Activated gamma-delta T cell (primary cell): Measurements from ENCODE around the gene L3MBTL3.

Experiments
- DNase-seq: peaks from one replicate; lab custom pipeline; 2025; lab: John Stamatoyannopoulos, UW
- total RNA-seq, 2 donors: gene quantifications; one replicate each; lab custom pipeline; 2026; lab: John Stamatoyannopoulos, UW

Gene L3MBTL3
- 45.8 to 52.7 reads per million in 2 donors for total RNA-seq

- DNase-seq: peak; percentile 77
These were observed at the start of gene L3MBTL3 for GRCh38 chr6:130018292-130018743. TSS of gene L3MBTL3 (plus strand) at chr6:130018581. CDS start at chr6:130042700, 24,119 bp downstream.

GRCh38 chr6:129969064-129969463 lies 49.3 kb upstream of the L3MBTL3 start:
- DNase-seq: no peak

- DNase-seq: no peak
These were observed 42.3 kb upstream of the L3MBTL3 start for GRCh38 chr6:129976110-129976509.

GRCh38 chr6:129978148-129978916 lies 40.0 kb upstream of the L3MBTL3 start:
- no peak for DNase-seq

GRCh38 chr6:129980821-129981220 lies 37.6 kb upstream of the L3MBTL3 start:
- no peak for DNase-seq

- DNase-seq: no peak
These were observed 36.8 kb upstream of the L3MBTL3 start for GRCh38 chr6:129981598-129981997.

GRCh38 chr6:129989396-129989795 lies 29.0 kb upstream of the L3MBTL3 start:
- no peak for DNase-seq

- no peak for DNase-seq
These were observed 25.5 kb upstream of the L3MBTL3 start for GRCh38 chr6:129992881-129993280.

GRCh38 chr6:129994410-129994809 lies 24.0 kb upstream of the L3MBTL3 start:
- no peak for DNase-seq

GRCh38 chr6:129996387-129996786 lies 22.0 kb upstream of the L3MBTL3 start:
- no peak for DNase-seq

- no peak for DNase-seq
These were observed 17.6 kb upstream of the L3MBTL3 start for GRCh38 chr6:130000526-130001421.

- no peak for DNase-seq
These were observed 10.0 kb upstream of the L3MBTL3 start for GRCh38 chr6:130008236-130008873.

GRCh38 chr6:130009146-130009545 lies 9.2 kb upstream of the L3MBTL3 start:
- no peak for DNase-seq

- DNase-seq: no peak
These were observed 8.0 kb upstream of the L3MBTL3 start for GRCh38 chr6:130010387-130010786.

GRCh38 chr6:130012728-130013127 lies 5.7 kb upstream of the L3MBTL3 start:
- DNase-seq: no peak

GRCh38 chr6:130018744-130019325 lies 454 bp downstream of the L3MBTL3 start:
- DNase-seq: peak; percentile 18

GRCh38 chr6:130019326-130020072 lies 1.1 kb downstream of the L3MBTL3 start:
- peak; percentile 17 for DNase-seq

- DNase-seq: peak; percentile 29
These were observed 1.9 kb downstream of the L3MBTL3 start for GRCh38 chr6:130020073-130020906.

- DNase-seq: no peak
These were observed 2.7 kb downstream of the L3MBTL3 start for GRCh38 chr6:130020907-130021629.
